ENCODE results near the gene TNFSF15. TPM values are rescaled to one million over a fixed set of nuclear protein-coding genes. Genes with fewer than 3 reads are reported as not detected.

TNFSF15 gene
- total and polyA plus RNA-seq, 2 experiments from 2014 or later: 0.06 to 0.07 TPM

DNA sequence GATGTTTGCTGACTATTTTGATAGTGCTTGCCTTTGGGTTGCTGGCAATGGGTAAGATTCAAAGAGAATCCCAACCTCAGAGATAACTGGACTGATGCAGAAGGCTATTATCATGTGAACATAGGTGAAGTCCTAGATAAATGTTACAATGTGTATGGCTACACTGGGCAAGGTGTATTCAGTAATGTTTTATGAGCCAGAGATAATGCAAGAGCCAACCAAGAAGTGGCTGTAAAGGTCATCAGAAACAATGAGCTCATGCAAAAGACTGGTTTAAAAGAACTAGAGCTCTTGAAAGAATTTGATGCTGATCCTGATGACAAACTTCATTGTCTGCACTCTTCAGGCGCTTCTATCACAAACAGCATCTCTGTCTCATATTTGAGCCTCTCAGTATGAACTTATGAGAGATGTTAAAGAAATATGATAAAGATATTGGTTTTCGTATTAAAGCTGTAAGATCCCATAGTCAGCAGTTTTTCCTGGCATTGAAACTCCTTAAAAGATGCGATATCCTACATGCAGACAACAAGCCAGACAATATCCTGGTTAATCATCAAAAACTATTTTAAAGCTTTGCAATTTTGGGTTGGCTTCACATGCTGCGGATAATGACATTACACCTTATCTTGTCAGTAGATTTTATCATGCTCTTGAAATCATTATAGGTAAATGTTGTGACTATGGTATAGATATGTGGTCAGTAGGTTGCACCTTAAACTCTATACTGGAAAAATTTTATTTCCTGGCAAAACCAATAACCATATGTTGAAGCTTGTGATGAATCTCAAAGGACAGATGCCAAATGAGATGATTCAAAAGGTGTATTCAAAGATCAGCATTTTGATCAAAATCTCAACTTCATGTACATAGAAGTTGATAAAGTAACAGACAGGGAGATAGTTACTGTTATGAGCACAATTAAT lies 41.9 kb upstream of the TNFSF15 start:
- Mint-ChIP-seq H3K27ac (no peak overlapping the region), H3K4me1 (peaks cover 6% of the 10 kb centered on the region), H3K9me3 (no peaks in the 10 kb centered on the region), H3K36me3 (ENCODE audit: low read depth) (no peaks in the 10 kb centered on the region), H3K4me3 (no peak overlapping the region), H3K27me3 (ENCODE audit: insufficient read depth, low read depth, poor library complexity) (no peaks in the 10 kb centered on the region)
- no peak overlapping the region for H3K27ac ChIP-seq (ENCODE audit: low read depth)
- ATAC-seq (no peak), DNase-seq (ENCODE audit: low spot score) (no peak)
- H3K4me2 ChIP-seq: no peak overlapping the region
- no peaks in the 10 kb centered on the region for H3F3A ChIP-seq (replicated peaks; ENCODE audit: low read depth)
- no peaks in the 10 kb centered on the region for H3K36me3 ChIP-seq (ENCODE audit: insufficient read depth)
- TF ChIP-seq, protein P1, sequence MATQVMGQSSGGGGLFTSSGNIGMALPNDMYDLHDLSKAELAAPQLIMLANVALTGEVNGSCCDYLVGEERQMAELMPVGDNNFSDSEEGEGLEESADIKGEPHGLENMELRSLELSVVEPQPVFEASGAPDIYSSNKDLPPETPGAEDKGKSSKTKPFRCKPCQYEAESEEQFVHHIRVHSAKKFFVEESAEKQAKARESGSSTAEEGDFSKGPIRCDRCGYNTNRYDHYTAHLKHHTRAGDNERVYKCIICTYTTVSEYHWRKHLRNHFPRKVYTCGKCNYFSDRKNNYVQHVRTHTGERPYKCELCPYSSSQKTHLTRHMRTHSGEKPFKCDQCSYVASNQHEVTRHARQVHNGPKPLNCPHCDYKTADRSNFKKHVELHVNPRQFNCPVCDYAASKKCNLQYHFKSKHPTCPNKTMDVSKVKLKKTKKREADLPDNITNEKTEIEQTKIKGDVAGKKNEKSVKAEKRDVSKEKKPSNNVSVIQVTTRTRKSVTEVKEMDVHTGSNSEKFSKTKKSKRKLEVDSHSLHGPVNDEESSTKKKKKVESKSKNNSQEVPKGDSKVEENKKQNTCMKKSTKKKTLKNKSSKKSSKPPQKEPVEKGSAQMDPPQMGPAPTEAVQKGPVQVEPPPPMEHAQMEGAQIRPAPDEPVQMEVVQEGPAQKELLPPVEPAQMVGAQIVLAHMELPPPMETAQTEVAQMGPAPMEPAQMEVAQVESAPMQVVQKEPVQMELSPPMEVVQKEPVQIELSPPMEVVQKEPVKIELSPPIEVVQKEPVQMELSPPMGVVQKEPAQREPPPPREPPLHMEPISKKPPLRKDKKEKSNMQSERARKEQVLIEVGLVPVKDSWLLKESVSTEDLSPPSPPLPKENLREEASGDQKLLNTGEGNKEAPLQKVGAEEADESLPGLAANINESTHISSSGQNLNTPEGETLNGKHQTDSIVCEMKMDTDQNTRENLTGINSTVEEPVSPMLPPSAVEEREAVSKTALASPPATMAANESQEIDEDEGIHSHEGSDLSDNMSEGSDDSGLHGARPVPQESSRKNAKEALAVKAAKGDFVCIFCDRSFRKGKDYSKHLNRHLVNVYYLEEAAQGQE (IDR thresholded peaks at IDR 0.05; ENCODE audit: unreplicated experiment): no peak
- TF ChIP-seq NANOG (IDR thresholded peaks at IDR 0.05; ENCODE audit: borderline replicate concordance): no peak
- no peak for TF ChIP-seq CREB1 (CRISPR knock-in tag; IDR thresholded peaks at IDR 0.05; ENCODE audit: low read depth)
- TF ChIP-seq ZNF331 (CRISPR knock-in tag; IDR thresholded peaks at IDR 0.05; ENCODE audit: low read depth): no peak
- TF ChIP-seq STAT1 (IDR thresholded peaks at IDR 0.05; ENCODE audit: unreplicated experiment): no peak
- no peak for TF ChIP-seq POLR2AphosphoS5 (IDR thresholded peaks at IDR 0.05; ENCODE audit: low read depth)
- no peak for TF ChIP-seq ETS1 (IDR thresholded peaks at IDR 0.05)
- TF ChIP-seq JUNB (IDR thresholded peaks at IDR 0.05; ENCODE audit: unreplicated experiment): no peak
- no peak for TF ChIP-seq ZNF114 (CRISPR knock-in tag; IDR thresholded peaks at IDR 0.05)
- no peak for TF ChIP-seq CTCF (conservative IDR thresholded peaks at IDR 0.05; ENCODE audit: low read depth in 2 of 2)
- no peak for TF ChIP-seq ZNF462 (CRISPR knock-in tag; IDR thresholded peaks at IDR 0.05)
- TF ChIP-seq EZH2 (IDR thresholded peaks at IDR 0.05; ENCODE audit: low read depth, unreplicated experiment): no peak
- TF ChIP-seq EZH2phosphoT487 (IDR thresholded peaks at IDR 0.05; ENCODE audit: unreplicated experiment): no peak
- no peaks in the 10 kb centered on the region for H3K4me1 ChIP-seq (ENCODE audit: insufficient read depth)
- H3K27me3 ChIP-seq (ENCODE audit: insufficient read depth): no peaks in the 10 kb centered on the region
- H4K20me1 ChIP-seq (replicated peaks; ENCODE audit: insufficient read depth): no peaks in the 10 kb centered on the region
- H3K9me2 ChIP-seq (ENCODE audit: insufficient read depth): peaks cover 18% of the 10 kb centered on the region
- no peak overlapping the region for H2AFZ ChIP-seq
- no peak overlapping the region for H3K4me3 ChIP-seq
- H3K79me2 ChIP-seq (replicated peaks; ENCODE audit: insufficient read depth): no peaks in the 10 kb centered on the region

All from GM23338 (cell line).